WTC11 (cell line): ENCODE data around the gene EVL.

Source experiments
- IRF2 ChIP-seq: sonication (generic); formaldehyde crosslinking; IDR thresholded peaks from 2 replicates; pipeline ENCODE4 v1.8.0; 2022; ENCODE audit warnings: low read depth, missing genetic modification reagents, borderline replicate concordance
- SMAD3 ChIP-seq: sonication (generic); formaldehyde crosslinking; IDR thresholded peaks from 2 replicates; pipeline ENCODE4 v1.8.0; 2022; ENCODE audit warnings: missing genetic modification reagents, mild to moderate bottlenecking, borderline replicate concordance
- SP1 ChIP-seq: sonication (generic); formaldehyde crosslinking; conservative IDR thresholded peaks from 2 replicates; pipeline ENCODE4 v1.8.1; 2022; ENCODE audit warnings: missing genetic modification reagents
- ZBTB21 ChIP-seq: sonication (generic); formaldehyde crosslinking; IDR thresholded peaks from 2 replicates; pipeline ENCODE4 v1.8.1; 2023; ENCODE audit warnings: mild to moderate bottlenecking, missing genetic modification reagents, borderline replicate concordance
- TF ChIP-seq, protein P1 (sequence below): fragments of 200-600 bp; IDR thresholded peaks from 2 replicates; pipeline ENCODE4 v1.8.0; 2022; ENCODE audit warnings: antibody characterized with exemption
- TF ChIP-seq, protein P2 (sequence below): sonication (generic); formaldehyde crosslinking; conservative IDR thresholded peaks from 2 replicates; pipeline ENCODE4 v1.8.1; 2023; ENCODE audit warnings: mild to moderate bottlenecking, low read depth, missing genetic modification reagents, moderate library complexity
- TF ChIP-seq, protein P3 (sequence below): sonication (generic); formaldehyde crosslinking; IDR thresholded peaks from 2 replicates; pipeline ENCODE4 v1.8.1; 2023; ENCODE audit warnings: mild to moderate bottlenecking, missing genetic modification reagents, moderate library complexity
- TF ChIP-seq, protein P4 (sequence below): sonication (generic); formaldehyde crosslinking; conservative IDR thresholded peaks from 2 replicates; pipeline ENCODE4 v1.8.1; 2022; ENCODE audit warnings: mild to moderate bottlenecking, missing genetic modification reagents
- TF ChIP-seq, protein P5 (sequence below): sonication (generic); formaldehyde crosslinking; IDR thresholded peaks from 2 replicates; pipeline ENCODE4 v1.8.0; 2023; ENCODE audit warnings: missing genetic modification reagents

DNA sequence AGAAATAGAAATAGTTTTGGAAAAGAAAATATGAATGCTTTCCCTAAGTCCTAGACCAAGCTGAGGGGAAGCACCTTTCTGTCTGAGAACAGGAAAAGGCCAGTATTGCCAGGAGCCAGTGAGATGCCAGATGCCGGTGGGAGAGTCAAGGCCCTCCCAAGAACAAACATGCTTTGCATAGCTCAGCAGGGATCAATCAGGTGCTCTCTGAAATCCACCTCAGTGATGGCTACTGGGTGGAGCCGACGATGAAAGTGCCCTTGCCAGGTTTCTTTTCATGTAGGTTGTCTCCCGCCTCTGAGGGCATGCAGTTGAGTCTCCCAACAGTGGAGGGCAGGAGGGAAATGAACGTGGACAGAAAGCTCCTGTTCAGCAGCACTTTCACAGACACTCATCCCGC is 66.0 kb downstream of the EVL start:
- TF ChIP-seq, protein P1, sequence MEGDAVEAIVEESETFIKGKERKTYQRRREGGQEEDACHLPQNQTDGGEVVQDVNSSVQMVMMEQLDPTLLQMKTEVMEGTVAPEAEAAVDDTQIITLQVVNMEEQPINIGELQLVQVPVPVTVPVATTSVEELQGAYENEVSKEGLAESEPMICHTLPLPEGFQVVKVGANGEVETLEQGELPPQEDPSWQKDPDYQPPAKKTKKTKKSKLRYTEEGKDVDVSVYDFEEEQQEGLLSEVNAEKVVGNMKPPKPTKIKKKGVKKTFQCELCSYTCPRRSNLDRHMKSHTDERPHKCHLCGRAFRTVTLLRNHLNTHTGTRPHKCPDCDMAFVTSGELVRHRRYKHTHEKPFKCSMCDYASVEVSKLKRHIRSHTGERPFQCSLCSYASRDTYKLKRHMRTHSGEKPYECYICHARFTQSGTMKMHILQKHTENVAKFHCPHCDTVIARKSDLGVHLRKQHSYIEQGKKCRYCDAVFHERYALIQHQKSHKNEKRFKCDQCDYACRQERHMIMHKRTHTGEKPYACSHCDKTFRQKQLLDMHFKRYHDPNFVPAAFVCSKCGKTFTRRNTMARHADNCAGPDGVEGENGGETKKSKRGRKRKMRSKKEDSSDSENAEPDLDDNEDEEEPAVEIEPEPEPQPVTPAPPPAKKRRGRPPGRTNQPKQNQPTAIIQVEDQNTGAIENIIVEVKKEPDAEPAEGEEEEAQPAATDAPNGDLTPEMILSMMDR, result no peak
- TF ChIP-seq, protein P2, sequence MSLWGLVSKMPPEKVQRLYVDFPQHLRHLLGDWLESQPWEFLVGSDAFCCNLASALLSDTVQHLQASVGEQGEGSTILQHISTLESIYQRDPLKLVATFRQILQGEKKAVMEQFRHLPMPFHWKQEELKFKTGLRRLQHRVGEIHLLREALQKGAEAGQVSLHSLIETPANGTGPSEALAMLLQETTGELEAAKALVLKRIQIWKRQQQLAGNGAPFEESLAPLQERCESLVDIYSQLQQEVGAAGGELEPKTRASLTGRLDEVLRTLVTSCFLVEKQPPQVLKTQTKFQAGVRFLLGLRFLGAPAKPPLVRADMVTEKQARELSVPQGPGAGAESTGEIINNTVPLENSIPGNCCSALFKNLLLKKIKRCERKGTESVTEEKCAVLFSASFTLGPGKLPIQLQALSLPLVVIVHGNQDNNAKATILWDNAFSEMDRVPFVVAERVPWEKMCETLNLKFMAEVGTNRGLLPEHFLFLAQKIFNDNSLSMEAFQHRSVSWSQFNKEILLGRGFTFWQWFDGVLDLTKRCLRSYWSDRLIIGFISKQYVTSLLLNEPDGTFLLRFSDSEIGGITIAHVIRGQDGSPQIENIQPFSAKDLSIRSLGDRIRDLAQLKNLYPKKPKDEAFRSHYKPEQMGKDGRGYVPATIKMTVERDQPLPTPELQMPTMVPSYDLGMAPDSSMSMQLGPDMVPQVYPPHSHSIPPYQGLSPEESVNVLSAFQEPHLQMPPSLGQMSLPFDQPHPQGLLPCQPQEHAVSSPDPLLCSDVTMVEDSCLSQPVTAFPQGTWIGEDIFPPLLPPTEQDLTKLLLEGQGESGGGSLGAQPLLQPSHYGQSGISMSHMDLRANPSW (CRISPR knock-in tag), result no peak
- TF ChIP-seq SMAD3 (CRISPR knock-in tag) (no peak), SP1 (CRISPR knock-in tag) (no peak), IRF2 (CRISPR knock-in tag) (no peak), ZBTB21 (CRISPR knock-in tag) (no peak)
- TF ChIP-seq, protein P3, sequence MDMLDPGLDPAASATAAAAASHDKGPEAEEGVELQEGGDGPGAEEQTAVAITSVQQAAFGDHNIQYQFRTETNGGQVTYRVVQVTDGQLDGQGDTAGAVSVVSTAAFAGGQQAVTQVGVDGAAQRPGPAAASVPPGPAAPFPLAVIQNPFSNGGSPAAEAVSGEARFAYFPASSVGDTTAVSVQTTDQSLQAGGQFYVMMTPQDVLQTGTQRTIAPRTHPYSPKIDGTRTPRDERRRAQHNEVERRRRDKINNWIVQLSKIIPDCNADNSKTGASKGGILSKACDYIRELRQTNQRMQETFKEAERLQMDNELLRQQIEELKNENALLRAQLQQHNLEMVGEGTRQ (CRISPR knock-in tag), result no peak
- TF ChIP-seq, protein P4, sequence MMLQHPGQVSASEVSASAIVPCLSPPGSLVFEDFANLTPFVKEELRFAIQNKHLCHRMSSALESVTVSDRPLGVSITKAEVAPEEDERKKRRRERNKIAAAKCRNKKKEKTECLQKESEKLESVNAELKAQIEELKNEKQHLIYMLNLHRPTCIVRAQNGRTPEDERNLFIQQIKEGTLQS (CRISPR knock-in tag), result no peak
- TF ChIP-seq, protein P5, sequence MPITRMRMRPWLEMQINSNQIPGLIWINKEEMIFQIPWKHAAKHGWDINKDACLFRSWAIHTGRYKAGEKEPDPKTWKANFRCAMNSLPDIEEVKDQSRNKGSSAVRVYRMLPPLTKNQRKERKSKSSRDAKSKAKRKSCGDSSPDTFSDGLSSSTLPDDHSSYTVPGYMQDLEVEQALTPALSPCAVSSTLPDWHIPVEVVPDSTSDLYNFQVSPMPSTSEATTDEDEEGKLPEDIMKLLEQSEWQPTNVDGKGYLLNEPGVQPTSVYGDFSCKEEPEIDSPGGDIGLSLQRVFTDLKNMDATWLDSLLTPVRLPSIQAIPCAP (CRISPR knock-in tag), result no peak
